GM18907 (cell line): ENCODE data around the gene TNNI3K.

Experiments
- ATAC-seq: cut with Tn5 transposase; IDR thresholded peaks from one replicate; pipeline ENCODE4 v1.9.1; 2021; ENCODE audit warnings: mild to moderate bottlenecking, moderate library complexity; ENCODE audit not compliant: unreplicated experiment

TNNI3K gene

GRCh38 chr1:74534241-74534640 is 299.1 kb downstream of the TNNI3K start:
- no peak for ATAC-seq

DNA sequence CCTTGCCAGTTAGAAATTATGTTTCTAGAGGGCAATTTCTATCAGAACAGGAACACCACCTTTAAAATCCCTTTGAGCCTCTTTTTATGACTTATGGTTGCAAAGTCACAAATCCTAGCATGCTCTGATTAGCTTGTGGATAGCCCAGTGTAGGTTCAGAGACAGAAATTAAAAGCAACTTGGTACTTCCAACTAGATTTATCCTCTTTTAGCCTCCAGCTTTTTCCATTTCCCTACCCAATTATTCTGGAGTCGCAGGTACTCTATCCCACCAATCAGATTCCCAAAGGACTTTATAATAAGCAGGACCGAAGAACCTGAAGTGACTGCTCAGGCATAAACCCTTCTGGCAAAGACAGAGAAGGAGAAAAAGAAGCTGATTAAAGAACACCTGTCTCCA is 310.6 kb downstream of the TNNI3K start:
- no peak for ATAC-seq

- no peak for ATAC-seq
Observed at GRCh38 chr1:74548961-74549750, 314.0 kb downstream of the TNNI3K start.

GRCh38 chr1:74549932-74550331 is 314.7 kb downstream of the TNNI3K start:
- no peak for ATAC-seq

- ATAC-seq, result no peak
Observed at GRCh38 chr1:74570797-74571492, 335.8 kb downstream of the TNNI3K start.

GRCh38 chr1:74571493-74571800 is 336.3 kb downstream of the TNNI3K start:
- ATAC-seq, result no peak

DNA sequence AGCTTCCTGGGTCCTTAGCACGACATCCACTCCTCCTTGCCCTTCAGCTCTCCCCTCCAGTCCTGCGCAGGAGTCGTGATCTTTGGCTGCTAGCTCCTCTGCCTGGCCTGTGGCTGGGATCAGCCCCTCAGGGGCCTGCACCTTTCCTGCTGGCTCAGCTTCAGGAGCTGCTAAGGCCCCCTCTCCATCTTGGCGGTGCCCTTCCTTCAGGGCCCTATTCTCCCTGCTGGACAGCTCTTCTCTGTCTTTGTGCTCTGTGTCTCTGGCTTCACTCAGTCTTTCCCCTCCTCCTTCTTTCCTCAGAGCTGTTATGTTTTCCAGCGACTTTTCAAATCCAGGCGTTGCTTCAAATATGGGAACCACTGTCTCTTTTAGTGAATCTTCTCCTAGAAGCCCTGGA is 336.7 kb downstream of the TNNI3K start:
- ATAC-seq, result no peak

DNA sequence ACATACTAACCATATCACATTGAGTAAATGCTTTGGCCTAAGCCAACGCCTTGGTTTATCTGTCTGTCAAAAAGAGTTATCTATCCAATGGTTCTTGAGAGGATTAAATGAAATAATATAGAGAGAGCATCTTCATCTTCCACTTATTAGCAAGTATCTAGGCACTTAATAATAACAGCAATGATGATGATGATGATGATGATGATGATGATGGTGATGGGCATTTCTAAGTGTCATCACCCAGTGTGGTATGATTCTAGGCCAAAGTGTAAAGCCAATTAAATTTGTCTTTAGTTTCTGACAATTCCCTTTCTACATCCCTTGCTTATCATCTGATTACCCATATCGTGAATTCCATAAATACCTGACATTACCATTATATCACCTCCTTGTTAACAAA is 342.9 kb downstream of the TNNI3K start:
- ATAC-seq, result no peak

DNA sequence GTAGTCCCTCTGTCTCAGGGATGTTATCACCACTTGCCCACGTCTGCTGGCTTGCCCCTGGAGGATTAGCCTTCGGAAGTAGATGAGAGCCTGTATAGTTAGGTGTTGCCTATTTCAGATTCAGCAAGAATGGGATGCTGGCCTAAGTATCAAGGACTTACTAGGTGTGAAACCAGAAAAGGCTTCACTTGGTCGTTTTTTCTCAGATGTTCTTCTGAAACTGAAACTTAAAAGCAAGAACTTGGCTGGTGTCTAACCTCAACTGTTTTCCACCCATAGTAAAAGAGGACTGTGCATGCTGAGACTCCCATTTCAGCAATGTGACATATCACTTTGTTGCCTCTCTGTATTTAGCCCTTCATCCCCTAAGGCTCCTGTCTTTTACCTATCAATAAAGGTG is 344.2 kb downstream of the TNNI3K start:
- peak; percentile 100 for ATAC-seq

GRCh38 chr1:74583397-74583796 is 348.2 kb downstream of the TNNI3K start:
- ATAC-seq, result no peak

- ATAC-seq, result no peak
Observed at GRCh38 chr1:74584185-74584584, 349.0 kb downstream of the TNNI3K start.

- ATAC-seq, result no peak
Observed at GRCh38 chr1:74586253-74586897, 351.2 kb downstream of the TNNI3K start.

DNA sequence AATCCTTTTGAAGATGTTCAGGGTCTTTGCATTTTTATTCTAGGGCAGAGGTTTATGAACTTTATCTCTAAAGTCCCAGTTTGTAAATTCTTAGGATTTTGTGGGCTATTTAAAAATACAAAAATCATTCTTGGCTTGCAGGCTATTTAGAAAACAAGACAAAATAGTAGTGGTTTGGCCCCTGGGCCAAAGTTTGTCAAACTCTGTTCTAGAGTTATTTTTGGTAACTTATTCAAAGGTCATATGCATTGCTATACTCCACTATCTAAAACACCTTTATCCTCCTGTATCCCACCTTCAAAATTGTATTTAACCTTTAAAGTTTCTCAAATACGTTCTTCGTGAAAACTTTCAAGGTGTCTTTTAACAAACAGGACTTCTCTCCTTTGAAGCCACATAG is 352.7 kb downstream of the TNNI3K start:
- ATAC-seq, result no peak

GRCh38 chr1:74590288-74590687 is 355.1 kb downstream of the TNNI3K start:
- no peak for ATAC-seq

DNA sequence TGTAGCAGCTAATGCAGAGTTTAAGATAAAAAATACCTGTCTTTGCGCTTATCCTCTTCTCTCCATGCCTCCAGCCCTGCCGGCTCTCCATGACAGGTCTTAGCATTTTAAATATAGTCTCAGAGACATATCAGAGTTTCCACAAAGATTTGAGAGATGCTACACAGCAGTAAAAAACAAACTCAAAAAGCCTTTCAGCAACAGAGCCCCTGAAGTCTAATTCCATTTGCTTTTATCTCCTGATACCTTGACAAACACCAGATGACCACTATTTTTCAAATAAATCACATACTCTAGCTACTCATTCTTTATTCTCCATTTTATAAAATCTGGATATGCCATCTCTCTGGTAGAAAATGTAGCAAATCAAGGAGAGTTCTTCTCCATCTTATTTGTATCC is 356.8 kb downstream of the TNNI3K start:
- ATAC-seq, result no peak

GRCh38 chr1:74592580-74593355 is 357.6 kb downstream of the TNNI3K start:
- ATAC-seq, result no peak
